Pancreas (tissue), 10 donors: ENCODE results near the gene AMZ1. TPM values are rescaled to one million over a fixed set of nuclear protein-coding genes. Genes with fewer than 3 reads are reported as not detected.

Experiments
- ATAC-seq, 4 donors: fragments of 200-7000 bp; cut with Tn5 transposase; one replicate each; pipeline versions ENCODE4 v1.8.0 to v1.9.1; 2020; ENCODE audit warnings: mild to moderate bottlenecking in 4 of 4, moderate library complexity in 4 of 4
- DNase-seq, 6 donors: peaks; one replicate each; pipeline ENCODE4 v3.0.0-alpha.2; 2020
- FAIRE-seq: peaks from 2 replicates; lab custom pipeline; 2012; peaks lifted over from hg19 to GRCh38; lab: Jason Lieb, UNC
- H3K27ac ChIP-seq, 4 donors: fragments of 200-600 bp; sonication (generic); 1 replicate in 3 of 4; 2 replicates in 1 of 4; pipeline versions ENCODE4 v1.5.0 to v1.8.0; 2020
- H3K27me3 ChIP-seq, 4 donors: fragments of 200-600 bp; one replicate each; pipeline ENCODE4 v1.8.0; 2021
- H3K36me3 ChIP-seq, 3 donors: fragments of 200-600 bp; sonication (generic) in 1 of 3; one replicate each; pipeline versions ENCODE4 v1.5.0 to v1.8.0; 2020 to 2021
- H3K4me1 ChIP-seq, 3 donors: fragments of 200-600 bp; one replicate each; pipeline ENCODE4 v1.8.0; 2021
- H3K4me3 ChIP-seq, 4 donors: fragments of 200-600 bp; sonication (generic) in 2 of 4; one replicate each; pipeline versions ENCODE4 v1.5.0 to v1.8.0; 2020 to 2021
- H3K9me3 ChIP-seq, 4 donors: fragments of 200-600 bp; one replicate each; pipeline ENCODE4 v1.8.0; 2021
- CTCF ChIP-seq, 4 donors: fragments of 200-600 bp; sonication (generic) in 3 of 4; IDR thresholded peaks; one replicate each; pipeline versions ENCODE4 v1.5.0 to v1.8.0; 2021; ENCODE audit warnings: antibody characterized with exemption in 4 of 4
- WGBS, 2 donors: extraction: QIAGEN DNeasy Blood & Tissue Kit; methylation state at CpG; one replicate each; pipeline ENCODE4 v1.1.7; 2013; 5-methylcytosine and 5-hydroxymethylcytosine counted together
- intact Hi-C, 3 donors: fragments of 100-400 bp; cut with DNase I; formaldehyde crosslinking; loops; one replicate each; pipeline versions ENCODE4 v1.11.1 to v1.14.2; 2022
- polyA plus RNA-seq, 2 donors: library from polyadenylated mRNA; stranded (reverse); fragments of 200-250 nt; gene quantifications; one replicate each; pipeline ENCODE4 v1.2.3, GENCODE V29; 2013
- total RNA-seq, 6 donors: library from RNA; stranded (reverse); fragmentation: NEBNext Ultra II Directional in 4 of 6; extraction: Animal tissue kit (Norgen Biotek cat#: 25700) in 4 of 6; gene quantifications; one replicate each; pipeline versions ENCODE4 v1.2.1 to v1.2.4, GENCODE V29; 2021 to 2023
- donor health status: healthy with polysubstance abuse.
- donor health status: DM: no; HTN: no; CAD: no; lungs with moderate emphysema.
- donor health status: DM: no; HTN: no; CAD: no.
- donor health status: control.
- donor health status: control.
- donor health status: Bipolar disorder and iron deficiency.
- donor health status: DM: yes; HTN: yes; CAD: no.
- donor health status: DM: no; HTN: no; CAD: no.
- donor health status: DM: no; HTN: no; CAD: no.
- donor health status: DM: yes; HTN: yes; CAD: no.

AMZ1 gene
- total and polyA plus RNA-seq, 8 donors: 0.04 to 0.19 (median 0.05) TPM; not detected in 5

- TF ChIP-seq CTCF (IDR thresholded peaks at IDR 0.05): no peak
- peak in 1 of 6 donors; percentile 68 for DNase-seq
- no peak for ATAC-seq
- Histone ChIP-seq H3K27ac (no peak overlapping the region), H3K4me1 (peaks cover 0 to 4% (median 0%) of the 10 kb centered on the region in 3 donors), H3K27me3 (no peaks in the 10 kb centered on the region), H3K36me3 (no peaks in the 10 kb centered on the region), H3K4me3 (no peak overlapping the region), H3K9me3 (no peaks in the 10 kb centered on the region)
- 88 to 90% methylated on average over 59 to 73 of the region's 73 CpGs for WGBS, 2 donors
- no peak for FAIRE-seq
- intact Hi-C loops: no loop called here
Measured at GRCh38 chr7:2646680-2647571, 41.1 kb upstream of the AMZ1 start.

DNA sequence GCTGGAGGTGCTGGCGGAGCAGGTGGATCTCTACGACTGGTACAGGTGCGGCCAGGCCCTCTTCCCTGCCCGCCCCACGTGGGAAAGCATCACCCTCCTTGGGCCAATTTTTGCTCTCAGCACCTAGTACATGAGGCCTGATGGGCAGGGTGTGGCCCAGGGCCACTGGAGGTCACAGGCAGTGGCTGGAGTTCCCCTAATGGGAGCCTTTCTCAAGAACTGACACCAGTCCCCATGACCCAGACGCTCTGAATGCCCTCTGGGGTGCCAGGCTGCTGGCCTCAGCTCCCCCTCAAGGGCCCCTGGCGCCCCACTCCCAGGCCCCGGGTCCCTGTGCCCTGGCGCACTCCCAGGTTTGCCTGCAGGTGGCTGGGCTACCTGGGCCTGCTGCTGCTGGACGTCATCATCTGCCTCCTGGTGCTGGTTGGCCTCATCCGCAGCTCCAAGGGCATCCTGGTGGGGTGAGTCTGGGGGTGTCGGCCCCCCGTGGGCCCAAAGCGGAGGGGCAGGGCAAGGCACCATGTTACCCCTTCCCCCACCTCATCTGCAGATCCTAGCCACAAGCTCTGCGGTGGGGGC, 40.3 kb upstream of the AMZ1 start:
- no peak overlapping the region for H3K4me3 ChIP-seq
- 90 to 92% methylated on average over 15 of the region's 15 CpGs for WGBS, 2 donors

GRCh38 chr7:2649139-2649838, 38.7 kb upstream of the AMZ1 start:
- FAIRE-seq: no peak
- ATAC-seq: no peak
- H3K27ac ChIP-seq: no peak overlapping the region
- 92 to 99% methylated on average over 14 to 18 of the region's 18 CpGs for WGBS, 2 donors
- intact Hi-C loops: no loop called here
- no peaks in the 10 kb centered on the region for H3K9me3 ChIP-seq
- H3K4me3 ChIP-seq: no peak overlapping the region
- H3K36me3 ChIP-seq: no peaks in the 10 kb centered on the region
- no peak for TF ChIP-seq CTCF (IDR thresholded peaks at IDR 0.05)
- no peaks in the 10 kb centered on the region for H3K27me3 ChIP-seq
- peak in 1 of 6 donors; percentile 69 for DNase-seq
- H3K4me1 ChIP-seq: peaks cover 0 to 2% (median 0%) of the 10 kb centered on the region in 3 donors

More for the DNA sequence above, 40.3 kb upstream of the AMZ1 start:
- no peak for TF ChIP-seq CTCF (IDR thresholded peaks at IDR 0.05)
- Histone ChIP-seq H3K4me1 (peaks cover 0 to 4% (median 0%) of the 10 kb centered on the region in 3 donors), H3K27ac (no peak overlapping the region), H3K9me3 (no peaks in the 10 kb centered on the region), H3K27me3 (no peaks in the 10 kb centered on the region), H3K36me3 (no peaks in the 10 kb centered on the region)
- DNase-seq: peak in 2 of 6 donors; percentile 32 to 78
- FAIRE-seq: no peak
- intact Hi-C loops: no loop called here
- ATAC-seq: no peak

DNA sequence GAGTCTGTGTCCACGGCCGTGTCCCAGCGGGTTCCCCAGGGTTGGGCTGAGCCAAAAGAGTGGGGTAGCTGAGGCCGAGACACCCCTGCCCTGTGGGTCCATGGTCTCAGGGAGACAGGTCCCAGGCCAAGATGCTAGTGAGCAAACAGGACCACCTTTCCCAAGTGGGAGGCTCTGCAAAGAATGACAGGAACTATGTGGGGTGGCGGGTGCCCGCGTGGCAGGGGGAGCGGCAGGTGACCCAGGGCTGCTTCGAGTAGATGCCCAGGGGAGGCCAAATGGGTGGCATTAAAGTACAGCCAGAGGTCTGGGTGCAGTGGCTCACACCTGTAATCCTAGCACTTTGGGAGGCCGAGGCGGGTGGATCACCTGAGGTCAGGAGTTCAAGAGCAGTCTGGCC, 38.0 kb upstream of the AMZ1 start:
- Histone ChIP-seq H3K27me3 (no peaks in the 10 kb centered on the region), H3K36me3 (no peaks in the 10 kb centered on the region), H3K27ac (no peak overlapping the region), H3K4me1 (no peaks in the 10 kb centered on the region), H3K9me3 (no peaks in the 10 kb centered on the region), H3K4me3 (no peak overlapping the region)
- ATAC-seq (no peak), FAIRE-seq (no peak), DNase-seq (no peak)
- 92% methylated on average over 11 of the region's 11 CpGs for WGBS, 2 donors
- intact Hi-C loops: no loop called here
- no peak for TF ChIP-seq CTCF (IDR thresholded peaks at IDR 0.05)
